NOMO-1 (cell line): ENCODE results near the gene RYR2.
"Not testable (repeated sequence)": the region's sequence is repeated elsewhere in the genome, so short reads cannot be mapped to it uniquely, and the experiment has no call there.

ENCODE experiments used
- DNase-seq, 2 experiments: peaks; one replicate each; lab custom pipeline; 2025; ENCODE audit not compliant: unreplicated experiment in 2 of 2; lab: John Stamatoyannopoulos, UW

RYR2 gene

DNA sequence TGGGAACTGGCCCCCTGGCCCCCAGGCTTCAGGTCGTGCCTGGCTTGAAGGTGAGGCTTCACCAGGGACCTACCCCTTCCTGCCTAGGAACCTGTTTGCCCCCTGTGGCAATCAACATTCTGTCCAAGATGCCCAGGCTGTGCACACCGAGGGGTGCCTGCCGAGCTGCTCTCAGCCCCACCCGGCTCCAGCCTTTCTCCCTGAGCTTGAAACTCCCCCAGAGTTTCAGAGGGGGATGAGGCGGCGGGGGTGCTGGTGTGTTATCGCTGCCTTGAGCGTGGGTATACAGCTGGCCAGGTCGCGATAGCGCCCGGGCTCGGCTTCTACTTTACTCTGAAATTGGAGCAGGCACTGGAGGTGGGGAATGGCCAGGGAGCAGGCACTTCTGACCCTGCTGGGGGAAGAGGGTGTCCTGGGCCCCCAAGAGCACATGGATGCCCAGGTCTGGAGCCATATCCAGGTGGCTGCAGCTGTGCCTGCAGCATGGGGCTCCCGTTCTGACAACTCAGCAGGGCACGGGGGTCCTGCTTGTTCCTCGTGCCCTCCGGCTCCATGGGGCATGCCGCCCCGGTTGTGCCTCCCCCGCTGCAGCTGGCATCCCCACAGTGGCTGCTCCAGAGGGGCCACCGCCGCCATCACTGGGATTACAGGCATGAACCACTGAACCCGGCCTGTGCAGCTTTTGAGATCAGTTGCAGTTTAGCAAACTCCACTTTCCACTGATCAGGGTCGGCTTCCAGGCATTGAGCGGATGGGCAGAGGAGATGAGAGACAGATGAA lies 29.8 kb downstream of the RYR2 start:
- DNase-seq: no peak

DNA sequence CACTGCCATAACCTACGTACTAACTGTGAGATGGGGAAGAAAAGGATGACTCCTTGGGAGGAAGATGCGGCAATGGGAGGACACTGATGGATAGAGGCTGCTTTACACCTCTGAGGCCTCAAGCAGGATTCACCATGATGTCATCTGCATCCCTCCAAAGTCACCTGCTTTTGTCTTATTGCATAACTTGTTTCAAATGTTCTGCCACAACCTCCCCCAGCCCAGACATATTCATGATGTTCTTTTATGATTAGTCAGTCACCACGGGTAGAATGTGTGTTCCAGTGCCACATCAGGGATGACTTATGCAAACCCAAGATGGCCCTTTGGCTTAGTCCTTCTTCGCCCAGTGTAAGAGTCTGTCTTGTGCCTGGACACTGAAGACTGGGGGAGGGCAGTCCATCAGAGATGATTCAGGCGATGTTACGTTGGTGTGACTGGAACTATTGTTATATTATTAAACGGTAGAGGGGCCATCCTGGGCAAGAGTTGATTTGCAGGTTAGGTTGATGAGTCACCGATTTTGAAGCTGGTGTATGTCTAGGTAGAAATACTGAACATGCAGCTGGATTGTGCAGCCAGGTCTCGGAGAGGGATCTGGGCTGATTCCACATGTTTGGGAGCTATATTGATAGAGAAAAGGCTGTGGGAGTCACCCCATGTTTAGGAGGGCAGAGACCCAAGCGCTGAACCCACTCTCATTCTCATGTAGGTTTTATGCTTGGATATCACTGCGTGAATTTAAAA lies 32.6 kb downstream of the RYR2 start:
- no peak for DNase-seq

DNA sequence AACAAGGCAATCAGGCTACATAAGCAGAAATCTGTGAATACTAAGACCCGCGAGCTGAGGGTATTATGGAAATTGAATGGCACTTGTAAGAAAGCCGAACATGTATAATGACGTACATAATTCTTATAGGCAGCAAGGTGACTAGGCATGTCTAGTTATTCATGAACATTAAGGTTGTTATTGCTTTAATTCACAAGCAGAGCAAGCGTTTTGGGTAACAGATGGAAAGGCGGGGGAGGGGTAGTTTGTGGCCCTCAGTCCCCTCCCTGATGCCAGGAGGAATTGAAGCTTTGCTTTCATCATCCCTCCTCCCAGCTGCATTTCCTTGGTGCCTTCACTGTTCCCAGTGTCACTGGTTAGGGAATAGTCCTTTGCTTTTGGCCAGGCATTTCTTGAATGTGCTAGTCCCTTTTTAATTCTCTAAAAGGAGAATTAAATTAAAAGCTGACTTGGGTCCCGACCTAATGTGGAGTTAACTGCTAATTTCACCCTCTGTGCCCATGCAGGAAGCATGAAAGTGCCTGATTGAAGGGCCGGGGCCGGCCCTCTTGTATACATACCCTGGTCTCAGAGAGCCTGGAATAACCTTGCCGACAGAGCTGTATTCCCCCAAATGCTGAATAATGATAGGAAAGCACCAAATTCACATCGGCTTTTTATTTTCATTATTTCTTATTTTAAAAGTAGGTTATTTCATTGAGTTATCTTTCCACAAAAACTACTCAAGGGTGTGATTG lies 42.5 kb downstream of the RYR2 start:
- no peak for DNase-seq

DNA sequence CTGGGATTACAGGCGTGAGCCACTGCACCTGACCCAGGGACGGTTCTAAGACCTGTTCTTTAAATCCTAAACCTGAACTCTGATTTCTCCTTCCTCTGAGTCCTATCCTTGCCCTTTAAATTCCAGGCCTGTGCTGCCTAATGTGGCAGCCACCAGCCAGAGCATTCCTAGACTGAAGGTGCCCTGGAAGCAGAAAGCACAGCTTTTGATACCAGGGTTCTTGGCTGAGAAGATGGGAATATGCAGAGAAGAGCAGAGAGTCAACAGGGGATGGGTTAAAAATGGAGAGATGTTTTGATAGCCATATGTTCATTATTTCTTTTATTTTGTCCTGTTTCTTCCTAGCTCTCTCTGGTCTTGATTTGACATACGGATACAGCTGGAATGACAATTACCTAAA lies 49.7 kb downstream of the RYR2 start:
- no peak for DNase-seq

DNA sequence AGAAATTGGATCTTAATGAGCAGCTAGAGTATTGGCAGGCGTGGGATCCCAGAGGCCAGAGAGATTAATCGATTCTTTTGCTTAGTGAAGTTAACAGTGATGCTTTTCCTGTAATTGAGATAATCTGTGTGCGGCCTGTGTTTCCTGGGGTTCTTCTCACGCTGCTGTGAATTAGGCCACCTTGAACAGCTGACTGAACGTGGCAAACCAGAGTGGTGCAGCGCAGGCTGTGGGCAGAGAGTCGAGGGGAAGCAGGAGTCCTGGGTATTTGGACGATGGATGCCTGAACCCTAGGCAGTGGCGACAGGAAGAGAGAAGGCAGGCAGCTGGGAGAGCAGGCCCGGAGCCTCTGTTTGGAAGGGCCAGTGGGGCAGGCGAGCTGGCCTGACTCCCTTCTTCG lies 51.7 kb downstream of the RYR2 start:
- DNase-seq: no peak

DNA sequence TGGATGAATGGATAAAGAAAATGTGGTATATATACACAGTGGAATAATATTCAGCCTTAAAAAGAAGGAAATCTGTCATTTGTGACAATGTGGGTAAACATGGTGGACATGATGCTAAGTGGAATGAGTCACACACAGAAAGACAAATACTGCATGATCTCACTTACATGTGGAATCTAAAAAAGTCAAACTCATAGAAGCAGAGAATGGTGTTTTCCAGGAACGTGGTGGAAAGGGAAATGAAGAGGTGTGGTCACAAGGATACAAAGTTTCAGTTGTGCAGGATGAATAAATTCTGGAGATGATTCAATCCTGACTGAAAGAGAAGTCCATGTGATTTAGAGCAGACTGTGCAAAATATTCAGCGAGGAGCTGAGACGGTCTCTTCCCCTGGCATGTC lies 56.6 kb downstream of the RYR2 start:
- DNase-seq: no peak

DNA sequence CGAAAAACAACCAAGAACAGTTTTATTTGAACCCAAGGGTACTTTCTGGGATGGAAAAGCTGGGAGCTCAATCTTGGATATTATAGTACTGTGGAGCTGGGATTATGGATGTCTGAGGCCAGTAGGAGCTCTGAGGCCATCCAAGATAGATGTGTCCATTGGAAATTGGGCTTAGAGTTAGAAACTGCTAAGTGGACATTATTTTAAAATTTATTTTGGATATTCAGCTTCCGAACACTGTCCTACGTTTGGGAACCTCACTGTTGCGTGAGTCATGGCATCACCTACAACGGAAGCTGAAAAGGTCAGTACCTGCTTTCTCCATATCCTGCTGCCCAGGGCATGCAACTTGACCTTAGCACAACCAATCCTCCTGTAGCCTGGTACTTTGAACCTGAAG lies 61.0 kb downstream of the RYR2 start:
- no peak for DNase-seq

DNA sequence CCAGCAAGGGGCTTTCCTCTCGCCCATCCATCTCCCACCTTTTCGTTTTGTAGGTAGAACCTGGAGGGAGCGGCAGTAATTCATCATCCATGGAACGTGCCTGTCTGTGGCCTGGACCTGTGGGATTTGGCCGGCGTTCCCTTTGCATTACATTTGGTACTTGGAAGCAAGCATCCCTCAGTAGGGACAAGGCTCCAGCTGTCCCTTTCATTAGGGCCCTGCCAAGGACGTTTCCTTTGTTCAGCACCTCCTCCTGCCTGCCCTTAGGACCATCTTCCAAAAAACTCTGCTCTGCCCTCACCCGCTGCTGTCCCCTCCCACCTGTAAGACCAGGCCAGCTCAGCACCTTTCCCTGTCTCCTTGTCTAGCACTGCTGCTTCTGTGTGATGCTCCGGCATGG lies 62.1 kb downstream of the RYR2 start:
- DNase-seq: no peak

DNA sequence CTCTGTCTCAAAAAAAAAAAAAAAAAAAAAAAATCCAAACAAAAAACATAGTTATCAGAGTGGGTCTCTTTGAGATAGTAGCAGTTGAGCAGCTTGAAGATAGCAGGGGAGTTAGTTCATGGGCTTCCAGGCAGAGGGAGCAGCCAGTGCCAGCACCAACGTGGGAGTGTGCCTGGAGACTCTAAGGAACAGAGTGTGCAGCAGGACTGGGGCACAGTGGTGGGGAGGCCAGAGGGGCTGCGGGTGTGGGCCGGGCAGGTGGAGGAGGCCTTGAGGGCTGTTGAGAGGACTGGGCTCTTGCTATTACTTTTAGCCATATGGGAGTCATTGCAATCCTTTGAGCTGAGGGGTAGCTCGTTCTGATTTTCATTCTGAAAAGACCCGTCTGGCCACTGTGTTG lies 63.8 kb downstream of the RYR2 start:
- DNase-seq: no peak

DNA sequence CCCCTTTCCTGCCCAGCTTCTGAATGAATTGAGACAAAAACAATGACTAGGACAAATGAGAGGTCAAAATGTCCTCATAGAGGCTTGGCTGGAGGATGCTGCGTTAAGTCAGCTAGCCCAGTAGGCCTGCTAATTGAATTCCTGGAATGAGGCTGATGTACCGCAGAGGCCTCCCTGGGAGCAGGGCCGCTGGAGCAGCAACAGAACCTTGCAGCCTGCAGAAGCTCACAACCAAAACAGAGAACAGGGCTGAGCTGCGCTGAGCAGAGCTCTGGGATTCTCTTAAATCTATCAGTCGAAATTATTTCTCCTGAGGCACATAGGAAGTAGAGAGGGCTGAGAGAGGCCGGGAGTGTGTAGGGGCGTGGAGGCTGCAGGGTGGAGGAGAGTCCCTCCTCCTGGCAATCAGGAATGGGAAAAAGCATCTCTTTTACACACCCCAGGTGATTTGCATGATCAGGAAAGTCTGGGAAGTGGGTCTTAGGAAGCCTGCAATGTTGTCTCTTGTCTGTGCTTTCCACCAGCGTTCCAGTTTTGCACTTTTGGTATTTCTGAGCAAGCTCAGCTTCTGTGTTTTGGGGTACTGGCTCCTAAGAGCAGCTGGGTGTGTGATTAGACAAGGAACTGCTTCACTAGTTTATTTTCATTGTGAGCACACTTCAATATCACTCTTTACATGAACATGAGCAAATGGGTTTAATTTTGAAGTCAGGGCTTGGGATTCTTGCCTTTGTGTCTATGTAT lies 66.5 kb downstream of the RYR2 start:
- no peak for DNase-seq

DNA sequence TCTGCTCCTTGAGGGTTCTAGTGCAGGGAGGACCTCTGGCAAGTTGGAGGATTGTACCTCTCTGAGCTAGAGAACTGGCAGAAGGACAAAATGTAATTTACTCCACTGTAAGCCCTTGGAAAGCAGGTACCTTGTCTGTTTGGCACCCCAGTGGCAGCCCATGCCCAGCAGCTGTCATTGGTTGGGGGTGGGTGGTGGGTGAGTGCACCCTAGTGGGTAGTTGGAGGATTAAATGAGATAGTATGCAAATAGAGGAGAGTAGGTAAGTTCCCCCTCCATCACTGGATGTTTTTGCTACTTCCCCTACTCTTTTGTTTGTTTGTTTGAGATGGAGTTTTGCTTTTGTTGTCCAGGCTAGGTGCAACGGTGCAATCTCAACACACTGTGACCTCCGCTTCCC lies 69.8 kb downstream of the RYR2 start:
- no peak for DNase-seq

DNA sequence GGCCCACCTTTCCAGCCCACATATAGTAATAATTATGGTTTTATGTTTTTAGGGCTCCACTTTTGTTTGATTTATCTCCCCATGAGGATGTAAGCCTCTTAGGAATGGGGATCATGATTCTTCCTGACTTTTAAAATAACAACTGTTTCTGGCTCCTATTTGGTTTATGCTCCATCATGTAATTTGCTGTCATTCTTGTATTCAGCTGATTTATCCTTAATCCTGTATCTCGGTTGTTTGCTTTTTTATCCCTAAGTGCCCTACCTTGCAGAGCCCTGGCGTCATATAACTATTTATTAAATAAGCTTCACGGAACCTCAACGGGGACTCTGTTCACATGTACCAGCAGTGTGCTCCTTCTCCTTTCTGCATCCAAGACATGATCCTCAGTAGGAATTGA lies 70.7 kb downstream of the RYR2 start:
- no peak for DNase-seq

DNA sequence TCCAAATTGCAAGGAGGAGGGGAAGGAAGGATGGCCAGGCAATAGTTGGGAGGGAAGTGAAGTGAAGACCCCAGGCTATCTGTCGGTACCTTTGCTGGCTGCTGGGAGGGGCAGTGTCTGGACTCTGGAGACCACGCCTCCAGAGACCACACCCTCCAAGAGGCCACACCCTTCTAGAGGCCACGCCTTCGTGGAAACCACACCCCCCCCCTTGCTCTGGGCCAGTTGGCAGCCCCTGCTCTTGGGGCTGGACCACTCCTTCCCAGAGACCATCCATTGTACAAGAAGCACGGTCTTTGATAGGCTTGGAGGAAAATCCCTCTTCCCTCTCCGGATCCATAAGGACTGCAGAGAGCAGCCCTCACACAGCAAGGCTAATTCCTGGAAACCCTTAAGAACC lies 73.1 kb downstream of the RYR2 start:
- DNase-seq: no peak

DNA sequence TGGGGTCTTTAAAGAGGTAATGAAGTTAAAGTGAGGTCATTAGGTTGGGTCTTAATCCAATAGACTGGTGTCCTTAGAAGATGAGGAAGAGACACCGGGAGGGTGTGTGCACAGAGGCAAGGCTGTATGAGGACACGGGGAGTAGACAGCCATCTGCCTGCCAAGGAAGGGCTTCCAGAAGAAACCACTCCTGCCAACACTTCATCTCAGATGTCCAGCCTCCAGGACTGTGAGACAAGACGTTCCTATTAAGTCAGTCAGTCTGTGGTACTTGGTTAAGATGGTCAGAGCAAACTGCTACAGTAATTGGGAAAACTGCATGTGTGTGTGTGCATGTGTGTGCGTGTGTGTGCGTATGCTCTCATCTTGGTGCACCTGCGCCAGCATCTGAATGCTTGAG lies 77.1 kb downstream of the RYR2 start:
- no peak for DNase-seq

DNA sequence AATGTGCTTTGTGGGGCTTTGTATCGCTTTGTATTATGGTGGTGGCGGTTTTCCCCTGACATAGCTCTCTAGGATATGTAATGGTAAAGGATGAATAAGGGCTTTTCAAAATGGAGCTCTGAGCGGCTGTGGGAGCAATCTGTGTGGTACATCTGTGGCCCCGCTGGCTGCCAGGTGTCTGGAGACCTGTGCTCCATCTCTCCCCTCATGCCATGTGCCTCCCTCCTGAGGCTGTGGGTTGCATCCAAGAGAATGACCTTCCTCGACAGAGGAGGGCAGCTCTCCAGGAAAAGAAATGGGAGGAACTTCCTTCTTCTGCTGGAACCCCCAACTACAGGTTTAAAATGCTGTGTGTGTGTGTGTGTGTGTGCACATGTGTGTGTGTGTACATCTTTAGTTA lies 78.7 kb downstream of the RYR2 start:
- no peak for DNase-seq

DNA sequence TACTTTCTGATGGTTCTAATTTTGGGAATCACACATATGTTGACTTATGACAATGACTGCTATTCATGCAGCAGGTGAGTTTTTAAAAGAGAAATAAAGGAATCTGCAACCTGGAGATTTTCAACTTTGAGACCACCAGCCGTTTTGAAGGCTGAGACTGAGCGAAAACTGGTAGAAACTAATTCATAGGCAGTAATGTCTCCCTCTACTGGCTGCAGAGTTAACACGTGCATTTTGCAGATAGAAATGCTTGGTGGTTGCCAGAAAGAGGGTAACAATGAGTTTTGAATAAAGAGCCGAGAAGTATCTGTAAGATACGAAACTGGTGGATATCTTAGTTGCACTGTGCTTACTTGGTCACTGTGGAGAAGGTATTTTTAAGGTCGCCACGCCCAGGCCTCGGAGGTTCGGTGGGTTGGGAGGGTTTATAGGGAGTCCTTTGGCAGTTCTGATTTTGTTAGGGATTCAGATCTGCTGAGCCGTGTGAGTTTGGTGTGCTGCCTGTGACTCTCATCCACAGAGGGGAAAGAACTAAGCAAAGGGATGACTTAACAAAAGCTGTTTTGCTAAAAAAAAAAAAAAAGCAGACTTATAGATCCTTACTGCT lies 83.0 kb downstream of the RYR2 start:
- no peak for DNase-seq

DNA sequence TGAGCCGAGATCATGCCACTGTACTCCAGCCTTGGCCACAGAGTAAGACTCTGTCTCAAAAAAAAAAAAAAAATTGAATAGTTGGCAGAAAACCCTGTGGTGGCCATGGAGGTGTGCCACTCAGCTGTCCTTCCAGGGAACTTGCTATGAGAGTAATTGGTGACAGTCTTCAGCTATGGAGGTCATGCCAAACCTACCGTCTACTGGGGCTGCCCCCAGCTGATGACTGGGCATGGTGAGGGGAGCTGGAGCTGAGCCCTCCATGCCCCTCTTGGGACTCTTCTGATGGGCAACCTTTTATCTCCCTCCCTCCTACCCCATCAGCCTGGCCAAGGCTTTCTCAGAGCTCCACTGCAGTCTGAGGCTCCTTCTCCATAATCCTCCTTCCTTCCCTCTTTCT lies 84.2 kb downstream of the RYR2 start:
- DNase-seq: no peak

DNA sequence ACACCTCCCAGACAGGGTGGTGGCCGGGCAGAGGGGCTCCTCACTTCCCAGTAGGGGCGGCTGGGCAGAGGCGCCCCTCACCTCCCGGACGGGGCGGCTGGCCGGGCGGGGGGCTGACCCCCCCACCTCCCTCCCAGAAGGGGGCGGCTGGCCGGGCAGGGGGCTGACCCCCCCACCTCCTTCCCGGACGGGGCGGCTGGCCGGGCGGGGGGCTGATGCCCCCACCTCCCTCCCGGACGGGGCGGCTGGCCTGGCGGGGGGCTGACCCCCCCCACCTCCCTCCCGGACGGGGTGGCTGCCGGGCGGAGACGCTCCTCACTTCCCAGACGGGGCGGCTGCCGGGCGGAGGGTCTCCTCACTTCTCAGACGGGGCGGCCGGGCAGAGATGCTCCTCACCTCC lies 85.3 kb downstream of the RYR2 start:
- DNase-seq: not testable (repeated sequence)

DNA sequence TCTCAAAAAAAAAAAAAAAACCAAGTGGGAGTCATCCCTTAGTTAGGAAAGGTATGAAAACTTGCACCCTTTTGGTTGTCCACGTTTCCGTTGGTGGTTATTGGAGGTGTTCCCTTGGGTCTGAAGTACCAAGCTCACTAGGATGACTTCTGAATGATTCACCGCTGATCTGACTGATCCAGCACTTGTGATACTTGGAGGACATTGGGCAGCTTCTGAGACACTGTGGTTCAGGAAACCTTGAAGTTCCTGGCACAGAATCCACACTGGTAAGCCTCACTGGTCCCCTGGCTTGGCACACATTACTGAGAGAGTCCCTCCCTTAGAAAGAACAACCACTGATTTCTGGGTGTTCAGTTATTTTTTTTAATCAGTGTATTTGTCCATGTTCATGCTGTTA lies 91.9 kb downstream of the RYR2 start:
- DNase-seq: no peak

DNA sequence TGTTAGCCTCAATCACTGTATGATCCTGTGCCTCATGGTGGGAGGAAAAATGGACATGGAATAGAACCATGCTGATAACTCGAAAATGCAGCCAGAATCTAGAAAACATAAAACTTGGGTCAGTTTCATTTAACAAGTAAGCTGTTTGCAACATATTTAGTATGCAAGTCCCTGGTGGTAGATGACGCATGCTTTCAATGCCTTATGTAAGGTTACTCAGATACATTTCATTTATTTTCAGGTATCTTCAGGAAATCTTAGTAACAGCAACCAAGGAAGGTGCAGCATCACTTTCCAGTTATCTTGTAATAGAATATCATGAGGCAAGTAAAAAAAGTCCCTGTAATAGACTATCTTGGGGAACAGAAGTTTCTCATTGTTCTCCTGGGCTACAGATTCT lies 92.9 kb downstream of the RYR2 start:
- no peak for DNase-seq

DNA sequence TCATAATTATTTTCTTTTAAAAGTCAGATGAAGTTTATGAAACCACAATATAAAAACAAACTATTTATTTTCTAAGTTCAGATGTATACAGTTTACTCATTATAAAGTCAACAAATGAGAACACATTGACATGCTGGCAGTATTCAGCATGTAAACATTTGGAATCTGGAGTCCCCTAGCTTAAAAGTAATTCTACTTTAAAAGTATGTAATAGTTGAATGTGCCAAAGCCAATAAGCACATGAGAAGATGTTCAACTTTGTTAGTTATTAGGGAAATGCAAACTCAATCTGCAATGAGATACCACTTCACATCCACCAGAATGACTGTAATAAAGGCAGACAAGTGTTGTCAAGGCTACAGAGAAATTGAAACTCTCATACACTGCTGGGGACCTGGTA lies 96.6 kb downstream of the RYR2 start:
- no peak for DNase-seq
